GM19351 (cell line): Measurements from ENCODE around the gene FGL2.
"Not testable (repeated sequence)": the region's sequence is repeated elsewhere in the genome, so short reads cannot be mapped to it uniquely, and the experiment has no call there.

Source experiments
- ATAC-seq: cut with Tn5 transposase; IDR thresholded peaks from one replicate; pipeline ENCODE4 v1.9.1; 2021; ENCODE audit warnings: mild to moderate bottlenecking, moderate library complexity; ENCODE audit not compliant: unreplicated experiment

FGL2 gene

GRCh38 chr7:77216181-77216845 lies 16.7 kb upstream of the FGL2 start:
- ATAC-seq, result no peak

- ATAC-seq, result no peak
These were observed 10.0 kb upstream of the FGL2 start for GRCh38 chr7:77209479-77210139.

GRCh38 chr7:77208416-77208815 lies 8.8 kb upstream of the FGL2 start:
- ATAC-seq, result no peak

GRCh38 chr7:77205706-77206105 lies 6.1 kb upstream of the FGL2 start:
- ATAC-seq, result no peak

- ATAC-seq, result peak; percentile 92
These were observed 2.9 kb upstream of the FGL2 start for GRCh38 chr7:77202481-77202976.

- ATAC-seq, result no peak
These were observed 923 bp upstream of the FGL2 start for GRCh38 chr7:77200542-77200941.

GRCh38 chr7:77197141-77197540 lies 2.5 kb downstream of the FGL2 start:
- ATAC-seq, result no peak

GRCh38 chr7:77188731-77189437 lies 10.7 kb downstream of the FGL2 start:
- no peak for ATAC-seq

- no peak for ATAC-seq
These were observed 13.8 kb downstream of the FGL2 start for GRCh38 chr7:77185866-77186265.

GRCh38 chr7:77184990-77185389 lies 14.6 kb downstream of the FGL2 start:
- no peak for ATAC-seq

GRCh38 chr7:77184463-77184862 lies 15.2 kb downstream of the FGL2 start:
- no peak for ATAC-seq

GRCh38 chr7:77182261-77182660 lies 17.4 kb downstream of the FGL2 start:
- ATAC-seq, result no peak

- ATAC-seq, result no peak
These were observed 17.9 kb downstream of the FGL2 start for GRCh38 chr7:77181734-77182133.

GRCh38 chr7:77181015-77181595 lies 18.5 kb downstream of the FGL2 start:
- no peak for ATAC-seq

GRCh38 chr7:77178024-77178423 lies 21.6 kb downstream of the FGL2 start:
- ATAC-seq, result not testable (repeated sequence)

- ATAC-seq, result not testable (repeated sequence)
These were observed 22.2 kb downstream of the FGL2 start for GRCh38 chr7:77177321-77177904.

- ATAC-seq, result not testable (repeated sequence)
These were observed 24.3 kb downstream of the FGL2 start for GRCh38 chr7:77175274-77175800.

GRCh38 chr7:77174418-77174817 lies 25.2 kb downstream of the FGL2 start:
- not testable (repeated sequence) for ATAC-seq

- ATAC-seq, result not testable (repeated sequence)
These were observed 27.0 kb downstream of the FGL2 start for GRCh38 chr7:77172437-77173172.

GRCh38 chr7:77171073-77171472 lies 28.5 kb downstream of the FGL2 start:
- not testable (repeated sequence) for ATAC-seq
